Endothelial cell of umbilical vein (primary cell): Measurements from ENCODE around the gene INPP5B.

ENCODE experiments used
- CTCF ChIP-seq, 2 donors: IDR thresholded peaks; 1 replicate in 1 of 2; 2 replicates in 1 of 2; pipeline ENCODE4 v1.5.1; 2011; ENCODE audit warnings: low read length in 2 of 2, mild to moderate bottlenecking in 2 of 2, moderate library complexity in 2 of 2, control low read depth in 1 of 2, inconsistent platforms in 1 of 2, low read depth in 1 of 2; ENCODE audit not compliant: insufficient read depth in 1 of 2; ENCODE audit errors: extremely low read depth in 1 of 2
- JUN ChIP-seq: IDR thresholded peaks from 2 replicates; pipeline ENCODE4 v1.6.1; 2011; ENCODE audit warnings: borderline replicate concordance, low read depth; ENCODE audit not compliant: insufficient read length, insufficient read depth
- MYC ChIP-seq: IDR thresholded peaks from one replicate; pipeline ENCODE4 v1.6.1; 2011; ENCODE audit warnings: mild to moderate bottlenecking, low read depth, low read length
- POLR2A ChIP-seq: IDR thresholded peaks from 2 replicates; pipeline ENCODE4 v1.6.1; 2012; ENCODE audit warnings: low read depth, mild to moderate bottlenecking, control low read depth, low read length

- no peak for TF ChIP-seq CTCF (IDR thresholded peaks at IDR 0.05; ENCODE audit: extremely low read depth in 1 of 2, insufficient read depth in 1 of 2, low read depth in 1 of 2, low read length in 2 of 2)
- no peak for TF ChIP-seq POLR2A
- TF ChIP-seq JUN: no peak
- no peak for TF ChIP-seq MYC
Observed at GRCh38 chr1:37931102-37931360, 15.8 kb downstream of the INPP5B start.
